Coronary artery (tissue), 2 donors: ENCODE results near the gene IRS1.

Source experiments
- DNase-seq: peaks from one replicate; pipeline ENCODE4 v3.0.0-alpha.2; 2017; ENCODE audit warnings: low spot score
- H3K27ac ChIP-seq, 2 donors: fragments of 200-600 bp; sonication (generic); one replicate each; pipeline ENCODE4 v1.5.1; 2016 to 2019
- H3K4me3 ChIP-seq: fragments of 200-600 bp; sonication (generic); 2 replicates; pipeline ENCODE4 v1.5.1; 2016; ENCODE audit warnings: mild to moderate bottlenecking, moderate library complexity
- TF ChIP-seq, protein P1 (sequence below): fragments of 200-600 bp; sonication (generic); IDR thresholded peaks from one replicate; pipeline ENCODE4 v1.5.1; 2019; ENCODE audit warnings: antibody characterized with exemption

Gene IRS1

DNA sequence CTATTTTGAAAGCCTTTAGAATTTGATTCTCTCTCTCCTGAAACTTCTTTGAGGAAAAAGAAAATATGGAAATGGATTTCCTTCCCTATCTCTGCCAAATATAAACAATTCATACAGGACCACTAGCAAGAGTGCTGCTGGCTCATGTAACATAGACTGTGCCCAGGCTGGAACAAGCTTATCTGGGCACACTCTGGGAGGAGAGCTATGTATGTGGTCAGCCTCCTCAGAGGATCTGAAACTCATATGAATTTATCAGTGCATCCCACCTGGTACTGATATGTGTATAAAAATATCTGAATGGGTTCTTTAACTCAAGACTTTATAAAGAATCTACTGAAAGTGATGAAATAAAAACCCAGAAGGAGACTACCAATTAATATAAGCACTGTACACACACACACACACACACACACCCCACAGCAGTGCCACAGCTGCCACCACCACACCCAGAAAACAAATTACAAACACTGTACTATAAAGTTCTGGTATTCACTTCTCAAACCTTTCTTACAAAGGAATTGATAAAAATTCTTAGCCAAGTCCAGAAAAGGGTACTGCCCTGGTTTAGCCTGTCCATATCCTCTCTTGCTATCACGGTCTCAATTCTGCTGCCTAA lies 115.6 kb downstream of the IRS1 start:
- Histone ChIP-seq H3K27ac (no peak overlapping the region), H3K4me3 (no peak overlapping the region)
- TF ChIP-seq, protein P1, sequence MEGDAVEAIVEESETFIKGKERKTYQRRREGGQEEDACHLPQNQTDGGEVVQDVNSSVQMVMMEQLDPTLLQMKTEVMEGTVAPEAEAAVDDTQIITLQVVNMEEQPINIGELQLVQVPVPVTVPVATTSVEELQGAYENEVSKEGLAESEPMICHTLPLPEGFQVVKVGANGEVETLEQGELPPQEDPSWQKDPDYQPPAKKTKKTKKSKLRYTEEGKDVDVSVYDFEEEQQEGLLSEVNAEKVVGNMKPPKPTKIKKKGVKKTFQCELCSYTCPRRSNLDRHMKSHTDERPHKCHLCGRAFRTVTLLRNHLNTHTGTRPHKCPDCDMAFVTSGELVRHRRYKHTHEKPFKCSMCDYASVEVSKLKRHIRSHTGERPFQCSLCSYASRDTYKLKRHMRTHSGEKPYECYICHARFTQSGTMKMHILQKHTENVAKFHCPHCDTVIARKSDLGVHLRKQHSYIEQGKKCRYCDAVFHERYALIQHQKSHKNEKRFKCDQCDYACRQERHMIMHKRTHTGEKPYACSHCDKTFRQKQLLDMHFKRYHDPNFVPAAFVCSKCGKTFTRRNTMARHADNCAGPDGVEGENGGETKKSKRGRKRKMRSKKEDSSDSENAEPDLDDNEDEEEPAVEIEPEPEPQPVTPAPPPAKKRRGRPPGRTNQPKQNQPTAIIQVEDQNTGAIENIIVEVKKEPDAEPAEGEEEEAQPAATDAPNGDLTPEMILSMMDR = no peak
- no peak for DNase-seq

GRCh38 chr2:226683196-226683595 lies 116.4 kb downstream of the IRS1 start:
- no peak for DNase-seq
- TF ChIP-seq, protein P1 = no peak
- no peak overlapping the region for H3K4me3 ChIP-seq
- H3K27ac ChIP-seq = no peak overlapping the region
